H9 (cell line): ENCODE results near the gene PHLPP2. TPM values are rescaled to one million over a fixed set of nuclear protein-coding genes. Genes with fewer than 3 reads are reported as not detected.

Source experiments
- DNase-seq: peaks from one replicate; pipeline ENCODE4 v3.0.0-alpha.2; 2017
- H2AFZ ChIP-seq: one replicate; pipeline ENCODE4 v1.6.1; 2013; ENCODE audit warnings: mild to moderate bottlenecking, low read length, control low read depth, moderate library complexity
- H2AK5ac ChIP-seq: 2 replicates; pipeline ENCODE4 v1.6.1; 2013; ENCODE audit warnings: low read length, control low read depth, mixed read lengths; ENCODE audit not compliant: insufficient read length
- H2BK120ac ChIP-seq: one replicate; pipeline ENCODE4 v1.6.1; 2013; ENCODE audit warnings: low read depth, mild to moderate bottlenecking, low read length, control low read depth, inconsistent platforms; ENCODE audit not compliant: poor library complexity, severe bottlenecking
- H2BK12ac ChIP-seq: 2 replicates; pipeline ENCODE4 v1.6.1; 2013; ENCODE audit warnings: low read length, control low read depth, mixed read lengths, low read depth; ENCODE audit not compliant: insufficient read length
- H2BK15ac ChIP-seq: 2 replicates; pipeline ENCODE4 v1.6.1; 2013; ENCODE audit warnings: low read depth, low read length, control low read depth
- H2BK20ac ChIP-seq: one replicate; pipeline ENCODE4 v1.6.1; 2013; ENCODE audit warnings: low read depth, mild to moderate bottlenecking, low read length, control low read depth, inconsistent platforms; ENCODE audit not compliant: poor library complexity, severe bottlenecking
- H2BK5ac ChIP-seq: 2 replicates; pipeline ENCODE4 v1.6.1; 2013; ENCODE audit warnings: low read length, control low read depth, mixed read lengths; ENCODE audit not compliant: insufficient read length
- H3K14ac ChIP-seq: 2 replicates; pipeline ENCODE4 v1.6.1; 2013; ENCODE audit warnings: low read length, control low read depth; ENCODE audit not compliant: insufficient read depth
- H3K18ac ChIP-seq: 2 replicates; pipeline ENCODE4 v1.6.1; 2013; ENCODE audit warnings: low read depth, mild to moderate bottlenecking, mixed read lengths, low read length, control low read depth; ENCODE audit not compliant: insufficient read length
- H3K23ac ChIP-seq: 2 replicates; pipeline ENCODE4 v1.6.1; 2013; ENCODE audit warnings: low read length, control low read depth, mixed read lengths, low read depth; ENCODE audit not compliant: insufficient read length
- H3K23me2 ChIP-seq: 2 replicates; pipeline ENCODE4 v1.6.1; 2013; ENCODE audit warnings: low read depth, mild to moderate bottlenecking, mixed read lengths, low read length, control low read depth; ENCODE audit not compliant: insufficient read length, poor library complexity, severe bottlenecking
- H3K27ac ChIP-seq: 2 replicates; pipeline ENCODE4 v1.5.1; 2013; ENCODE audit warnings: low read length, control low read depth, mixed read lengths, low read depth; ENCODE audit not compliant: insufficient read length
- H3K27me3 ChIP-seq: 2 replicates; pipeline ENCODE4 v1.6.1; 2013; ENCODE audit warnings: low read length, control low read depth, inconsistent platforms; ENCODE audit not compliant: insufficient read depth
- H3K4ac ChIP-seq: 2 replicates; pipeline ENCODE4 v1.6.1; 2013; ENCODE audit warnings: low read depth, mild to moderate bottlenecking, control low read depth, inconsistent platforms, low read length, moderate library complexity
- H3K4me1 ChIP-seq: 2 replicates; pipeline ENCODE4 v1.6.1; 2013; ENCODE audit warnings: low read length, control low read depth, inconsistent platforms; ENCODE audit not compliant: insufficient read depth
- H3K4me2 ChIP-seq: 2 replicates; pipeline ENCODE4 v1.6.1; 2013; ENCODE audit warnings: low read length, control low read depth, mixed read lengths; ENCODE audit not compliant: insufficient read length, insufficient read depth
- H3K56ac ChIP-seq: 2 replicates; pipeline ENCODE4 v1.6.1; 2013; ENCODE audit warnings: low read depth, mild to moderate bottlenecking, mixed read lengths, low read length, control low read depth; ENCODE audit not compliant: insufficient read length
- H3K79me1 ChIP-seq: 2 replicates; pipeline ENCODE4 v1.6.1; 2013; ENCODE audit warnings: low read depth, mild to moderate bottlenecking, moderate library complexity, low read length, control low read depth, inconsistent platforms; ENCODE audit not compliant: insufficient read depth, poor library complexity, severe bottlenecking
- H3K79me2 ChIP-seq: 2 replicates; pipeline ENCODE4 v1.6.1; 2013; ENCODE audit warnings: low read length, control low read depth, inconsistent platforms; ENCODE audit not compliant: insufficient read depth
- H3K9ac ChIP-seq: 2 replicates; pipeline ENCODE4 v1.6.1; 2013; ENCODE audit warnings: low read length, control low read depth, mixed read lengths; ENCODE audit not compliant: insufficient read length; ENCODE audit errors: extremely low read depth
- H3K9me3 ChIP-seq: one replicate; pipeline ENCODE4 v1.6.1; 2013; ENCODE audit warnings: low read depth, low read length, inconsistent platforms; ENCODE audit not compliant: control insufficient read depth
- H3T11ph ChIP-seq: one replicate; pipeline ENCODE4 v1.6.1; 2013; ENCODE audit warnings: mild to moderate bottlenecking, low read length, control low read depth, inconsistent platforms
- H4K20me1 ChIP-seq: one replicate; pipeline ENCODE4 v1.6.1; 2013; ENCODE audit not compliant: control insufficient read depth, insufficient read length, insufficient read depth
- H4K5ac ChIP-seq: 2 replicates; pipeline ENCODE4 v1.6.1; 2013; ENCODE audit warnings: low read depth, mild to moderate bottlenecking, mixed read lengths, low read length, control low read depth; ENCODE audit not compliant: insufficient read length
- H4K8ac ChIP-seq: replicated peaks from 2 replicates; pipeline ENCODE4 v1.6.1; 2013; ENCODE audit warnings: low read length, control low read depth, mixed read lengths, low read depth; ENCODE audit not compliant: insufficient read length
- H4K91ac ChIP-seq: 2 replicates; pipeline ENCODE4 v1.6.1; 2013; ENCODE audit warnings: low read depth, mild to moderate bottlenecking, moderate library complexity, mixed read lengths, low read length, control low read depth; ENCODE audit not compliant: insufficient read length
- H3K27ac Mint-ChIP-seq, 3 experiments: 2 replicates in 2 of 3; 3 replicates in 1 of 3; pipeline ENCODE4 v1.8.0; 2020 to 2021; ENCODE audit warnings: mixed read lengths in 3 of 3, mild to moderate bottlenecking in 1 of 3, moderate library complexity in 1 of 3
- H3K27me3 Mint-ChIP-seq: 2 replicates; pipeline ENCODE4 v1.8.0; 2021; ENCODE audit warnings: low read depth, mild to moderate bottlenecking, moderate library complexity, mixed read lengths
- H3K36me3 Mint-ChIP-seq, 3 experiments: 2 replicates in 2 of 3; 3 replicates in 1 of 3; pipeline ENCODE4 v1.8.0; 2020 to 2021; ENCODE audit warnings: low read depth in 3 of 3, mixed read lengths in 3 of 3; ENCODE audit not compliant: insufficient read depth in 1 of 3
- H3K4me1 Mint-ChIP-seq, 2 experiments: 2 replicates each; pipeline ENCODE4 v1.8.0; 2020; ENCODE audit warnings: mixed read lengths in 2 of 2
- H3K4me3 Mint-ChIP-seq, 2 experiments: 2 replicates in 1 of 2; 3 replicates in 1 of 2; pipeline ENCODE4 v1.8.0; 2020 to 2021; ENCODE audit warnings: mild to moderate bottlenecking in 2 of 2, mixed read lengths in 2 of 2, moderate library complexity in 1 of 2
- H3K9me3 Mint-ChIP-seq, 2 experiments: 2 replicates in 1 of 2; 3 replicates in 1 of 2; pipeline ENCODE4 v1.8.0; 2020; ENCODE audit warnings: mild to moderate bottlenecking in 2 of 2, mixed read lengths in 2 of 2, moderate library complexity in 1 of 2
- CTCF ChIP-seq: fragments of 200-600 bp; sonication (generic); conservative IDR thresholded peaks from 3 replicates; pipeline ENCODE4 v1.8.0; 2021; ENCODE audit warnings: antibody characterized with exemption, mild to moderate bottlenecking
- WGBS: extraction: QIAGEN DNeasy Blood & Tissue Kit; methylation state at CpG from one replicate; pipeline ENCODE4 v1.1.7; 2013; ENCODE audit warnings: missing lambda C conversion rate, low lambda C conversion rate, mixed read lengths; ENCODE audit not compliant: insufficient read length; ENCODE audit errors: extremely low coverage; 5-methylcytosine and 5-hydroxymethylcytosine counted together
- total RNA-seq: library from RNA; stranded (reverse); gene quantifications from 2 replicates; pipeline ENCODE4 v1.2.1, GENCODE V29; 2021

PHLPP2 gene
- total RNA-seq, 1 experiment from 2014 or later: 23.2 TPM

GRCh38 chr16:71645450-71645849, 79.1 kb downstream of the PHLPP2 start:
- Histone ChIP-seq H3K56ac (no peak overlapping the region), H2BK12ac (no peak overlapping the region), H3K23ac (no peak overlapping the region), H3K9ac (no peak overlapping the region), H2BK120ac (no peak overlapping the region), H2BK15ac (no peak overlapping the region), H4K20me1 (no peaks in the 10 kb centered on the region), H2BK20ac (no peak overlapping the region), H3K79me2 (no peaks in the 10 kb centered on the region), H2AFZ (no peak overlapping the region), H3K14ac (no peak overlapping the region), H3T11ph (no peak overlapping the region), H3K27ac (no peak overlapping the region), H3K9me3 (no peaks in the 10 kb centered on the region), H3K79me1 (no peaks in the 10 kb centered on the region), H3K27me3 (no peaks in the 10 kb centered on the region), H3K4ac (no peak overlapping the region), H4K91ac (no peak overlapping the region), H3K23me2 (no peaks in the 10 kb centered on the region), H4K5ac (no peak overlapping the region), H3K4me2 (no peak overlapping the region), H3K18ac (no peak overlapping the region), H3K4me1 (no peaks in the 10 kb centered on the region), H4K8ac (no peak overlapping the region), H2BK5ac (no peak overlapping the region), H2AK5ac (no peak overlapping the region)
- Mint-ChIP-seq H3K9me3 (no peaks in the 10 kb centered on the region), H3K4me1 (peaks cover 3 to 4% of the 10 kb centered on the region in 2 experiments; a peak in 2 of 4 replicates), H3K27ac (no peak overlapping the region), H3K27me3 (no peaks in the 10 kb centered on the region), H3K4me3 (no peak overlapping the region), H3K36me3 (peaks cover 13 to 49% (median 28%) of the 10 kb centered on the region in 3 experiments; a peak in 6 of 7 replicates)
- no CpG with 5 or more reads among the region's 4 CpGs for WGBS
- peak; percentile 73 for TF ChIP-seq CTCF
- DNase-seq: no peak
